Activated naive CD8-positive, alpha-beta T cell treated with anti-CD3 and anti-CD28 coated beads for 36 hours (primary cell): ENCODE measurements around the gene USP21. TPM values are rescaled to one million over a fixed set of nuclear protein-coding genes. Genes with fewer than 3 reads are reported as not detected.
"Not testable (repeated sequence)": the region's sequence is repeated elsewhere in the genome, so short reads cannot be mapped to it uniquely, and the experiment has no call there.

Experiments used
- DNase-seq: peaks from one replicate; pipeline ENCODE4 v3.0.0; 2021
- H3K27ac Mint-ChIP-seq: one replicate; pipeline ENCODE4 v1.8.0; 2022; ENCODE audit warnings: mild to moderate bottlenecking, moderate library complexity, mixed read lengths
- H3K27me3 Mint-ChIP-seq: one replicate; pipeline ENCODE4 v1.8.0; 2022; ENCODE audit warnings: mild to moderate bottlenecking, mixed read lengths
- H3K36me3 Mint-ChIP-seq: one replicate; pipeline ENCODE4 v1.8.0; 2021; ENCODE audit warnings: mild to moderate bottlenecking, mixed read lengths
- H3K4me1 Mint-ChIP-seq: one replicate; pipeline ENCODE4 v1.8.0; 2021; ENCODE audit warnings: mixed read lengths
- H3K4me3 Mint-ChIP-seq: one replicate; pipeline ENCODE4 v1.8.0; 2022; ENCODE audit warnings: mild to moderate bottlenecking, moderate library complexity, mixed read lengths
- H3K9me3 Mint-ChIP-seq: one replicate; pipeline ENCODE4 v1.8.0; 2022; ENCODE audit warnings: mixed read lengths
- total RNA-seq, 2 experiments: library from RNA; stranded (reverse); gene quantifications; one replicate each; pipeline ENCODE4 v1.2.3, GENCODE V29; 2021

The USP21 gene
- 10 to 100 TPM; 24.2 to 25.4 TPM for total RNA-seq

DNA sequence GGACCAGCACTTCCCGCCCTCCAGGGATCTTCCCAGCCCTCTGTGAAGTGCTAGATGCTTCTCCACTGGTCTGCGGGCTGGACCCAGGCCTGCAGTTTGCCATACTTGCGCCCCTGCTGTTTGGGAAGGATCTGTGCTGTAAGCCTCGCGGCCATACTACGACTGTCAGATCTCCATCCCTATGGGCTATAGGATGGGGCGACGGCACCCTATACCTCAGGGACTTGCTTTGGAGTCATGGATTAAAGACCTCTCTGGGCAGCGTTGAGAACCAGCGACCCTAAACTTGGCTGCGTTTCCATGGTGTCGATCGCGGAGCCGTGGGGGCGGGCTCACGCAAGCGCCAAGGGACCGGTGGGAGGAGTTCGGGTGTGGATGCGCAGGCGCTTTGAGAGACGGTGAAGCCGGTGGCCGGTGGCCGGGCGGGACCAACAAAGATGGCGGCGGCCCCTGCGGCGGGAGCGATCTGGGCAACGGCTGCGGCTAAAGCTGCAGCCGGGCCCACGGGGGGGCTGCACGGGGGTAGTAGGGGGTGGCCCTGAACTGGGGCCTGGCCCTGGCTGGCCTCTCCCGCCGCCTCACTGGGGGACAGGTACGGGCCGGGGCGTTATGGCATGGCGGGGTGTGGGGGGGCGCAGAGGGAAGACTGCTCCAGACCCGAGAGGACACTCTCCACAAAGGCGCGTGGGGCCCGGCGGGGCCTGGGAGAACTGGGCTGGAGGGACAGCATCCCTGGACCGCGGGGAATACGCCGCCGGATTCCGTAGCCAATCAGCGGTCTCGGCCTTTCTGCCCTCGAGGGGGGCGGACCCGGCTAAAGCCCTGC, at the start of gene USP21:
USP21 (plus strand) TSS at position 414 of the 826 bp plus-strand sequence. CDS start 1,141 bp downstream, outside the sequence.
- DNase-seq: peak; percentile 92
- peaks cover 40% of the 10 kb centered on the region for H3K4me1 Mint-ChIP-seq
- H3K9me3 Mint-ChIP-seq: no peaks in the 10 kb centered on the region
- peak within 1 kb of the TSS; percentile 86 for H3K27ac Mint-ChIP-seq
- no peaks in the 10 kb centered on the region for H3K27me3 Mint-ChIP-seq
- H3K4me3 Mint-ChIP-seq: peak within 1 kb of the TSS; percentile 84
- peaks cover 18% of the 10 kb centered on the region for H3K36me3 Mint-ChIP-seq

DNA sequence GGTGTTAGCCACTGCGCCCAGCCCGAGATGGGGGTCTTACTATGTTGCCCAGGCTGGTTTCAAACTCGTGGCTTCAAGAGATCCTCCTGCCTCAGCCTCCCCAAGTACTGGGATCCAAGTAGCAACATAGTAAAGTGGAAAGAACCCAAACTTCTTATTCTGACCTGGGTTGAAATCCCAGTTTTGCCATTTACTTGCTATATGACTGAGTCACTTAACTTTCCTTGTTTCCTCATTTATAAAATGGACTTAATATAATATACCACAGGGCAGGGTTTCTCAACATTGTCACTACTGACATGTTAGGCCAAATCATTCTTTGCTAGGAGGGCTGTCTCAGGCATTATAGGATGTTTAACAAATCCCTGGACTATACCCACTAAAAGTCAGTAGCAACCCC, 48.2 kb upstream of the USP21 start:
- Mint-ChIP-seq H3K4me3 (no peak overlapping the region), H3K27me3 (no peaks in the 10 kb centered on the region), H3K9me3 (peaks cover 1% of the 10 kb centered on the region), H3K36me3 (peaks cover 42% of the 10 kb centered on the region), H3K27ac (no peak overlapping the region), H3K4me1 (peaks cover 45% of the 10 kb centered on the region)
- DNase-seq: no peak

- no peak overlapping the region for H3K4me3 Mint-ChIP-seq
- H3K27ac Mint-ChIP-seq: no peak overlapping the region
Observed at GRCh38 chr1:161111527-161111926, 47.8 kb upstream of the USP21 start.

DNA sequence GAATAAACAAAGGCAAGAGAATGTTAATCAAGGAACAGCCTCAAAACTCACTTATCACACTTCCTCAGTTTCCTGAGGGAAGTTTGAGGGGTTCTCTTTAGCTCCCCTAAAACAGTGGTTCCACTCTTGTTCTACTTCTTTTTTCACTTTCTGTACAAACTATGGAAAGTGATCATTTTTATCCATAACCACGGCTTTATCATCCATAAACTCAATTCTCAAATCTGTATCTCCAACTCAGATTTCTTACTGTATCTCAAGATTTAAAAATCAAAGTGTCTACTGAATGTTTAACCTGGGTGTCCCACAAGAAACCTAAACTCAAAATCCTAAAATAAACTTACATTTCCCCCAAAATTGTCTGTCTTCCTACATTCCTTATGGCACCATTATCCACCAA, 45.4 kb upstream of the USP21 start:
- Mint-ChIP-seq H3K4me1 (peaks cover 54% of the 10 kb centered on the region), H3K36me3 (peaks cover 45% of the 10 kb centered on the region), H3K27me3 (no peaks in the 10 kb centered on the region), H3K9me3 (no peaks in the 10 kb centered on the region), H3K4me3 (no peak overlapping the region), H3K27ac (peak overlapping the region; percentile 54)
- no peak for DNase-seq

More at GRCh38 chr1:161111527-161111926, 47.8 kb upstream of the USP21 start:
- DNase-seq: no peak
- no peaks in the 10 kb centered on the region for H3K9me3 Mint-ChIP-seq
- peaks cover 42% of the 10 kb centered on the region for H3K36me3 Mint-ChIP-seq
- H3K27me3 Mint-ChIP-seq: no peaks in the 10 kb centered on the region
- peaks cover 47% of the 10 kb centered on the region for H3K4me1 Mint-ChIP-seq

DNA sequence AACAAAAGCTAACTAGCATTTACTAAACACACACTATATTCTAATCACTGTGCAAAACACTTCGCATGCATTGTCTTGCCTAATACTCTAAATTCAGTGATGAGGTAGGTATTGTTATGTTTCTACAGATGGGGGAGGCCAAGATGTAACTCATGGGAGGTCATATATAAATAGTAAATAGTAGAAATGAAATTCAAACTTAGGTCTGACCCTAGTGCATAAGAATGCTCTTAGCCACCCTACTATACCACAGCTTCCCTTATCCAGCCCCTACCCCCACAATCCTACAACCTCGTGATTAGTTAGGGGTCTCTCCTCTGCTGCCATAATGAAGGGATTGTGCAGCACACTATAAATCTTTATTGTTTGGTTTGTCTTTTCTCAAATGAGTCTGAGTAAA, 44.7 kb upstream of the USP21 start:
- no peak for DNase-seq
- peak overlapping the region; percentile 11 for H3K4me3 Mint-ChIP-seq
- H3K36me3 Mint-ChIP-seq: peaks cover 47% of the 10 kb centered on the region
- H3K27me3 Mint-ChIP-seq: no peaks in the 10 kb centered on the region
- H3K9me3 Mint-ChIP-seq: no peaks in the 10 kb centered on the region
- H3K27ac Mint-ChIP-seq: peak overlapping the region; percentile 90
- H3K4me1 Mint-ChIP-seq: peaks cover 60% of the 10 kb centered on the region

DNA sequence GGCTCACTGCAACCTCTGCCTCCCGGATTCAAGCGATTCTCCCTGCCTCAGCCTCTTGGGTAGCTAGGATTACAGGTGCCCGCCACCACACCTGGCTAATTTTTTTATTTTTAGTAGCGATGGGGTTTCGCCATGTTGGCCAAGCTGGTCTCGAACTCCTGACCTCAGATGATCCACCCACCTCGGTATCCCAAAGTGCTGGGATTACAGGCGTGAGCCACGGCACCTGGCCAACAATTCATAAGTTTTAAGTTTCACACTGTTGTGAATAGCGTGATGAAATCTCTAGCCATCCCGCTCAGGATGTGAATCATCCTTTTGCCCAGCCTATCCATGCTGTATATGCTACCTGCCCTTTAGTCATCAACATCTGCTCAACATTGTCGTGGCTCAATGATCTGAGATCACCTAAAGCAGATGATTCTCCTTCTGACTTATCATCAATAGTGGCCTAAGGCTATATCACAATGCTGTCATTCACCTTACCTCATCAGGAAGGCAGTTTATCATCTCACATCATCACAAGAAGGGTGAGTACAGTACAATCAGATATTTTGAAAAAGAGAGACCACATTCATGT, 44.1 kb upstream of the USP21 start:
- Mint-ChIP-seq H3K36me3 (peaks cover 52% of the 10 kb centered on the region), H3K4me3 (peak overlapping the region; percentile 93), H3K27ac (peak overlapping the region; percentile 90), H3K9me3 (no peaks in the 10 kb centered on the region), H3K27me3 (no peaks in the 10 kb centered on the region), H3K4me1 (peaks cover 67% of the 10 kb centered on the region)
- peak; percentile 47 for DNase-seq

DNA sequence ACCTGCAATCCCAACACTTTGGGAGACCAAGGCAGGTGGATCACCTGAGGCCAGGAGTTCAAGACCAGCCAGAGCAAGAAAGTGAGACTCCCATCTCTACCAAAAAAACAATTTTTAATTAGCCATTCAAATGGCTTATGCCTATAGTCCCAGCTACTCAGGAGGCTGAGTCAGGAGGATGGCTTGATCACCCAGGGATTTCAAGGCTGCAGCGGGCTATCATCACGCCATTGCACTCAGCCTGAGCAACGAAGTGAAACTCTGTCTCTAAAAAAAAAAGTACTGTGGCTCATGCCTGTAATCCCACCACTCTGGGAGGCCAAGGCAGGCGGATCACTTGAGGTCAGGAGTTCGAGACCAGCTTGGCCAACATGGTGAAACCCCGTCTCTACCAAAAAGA, 43.3 kb upstream of the USP21 start:
- not testable (repeated sequence) for H3K27me3 Mint-ChIP-seq, H3K9me3 Mint-ChIP-seq, DNase-seq
- H3K4me3 Mint-ChIP-seq: peak overlapping the region; percentile 93
- H3K4me1 Mint-ChIP-seq: peaks cover 72% of the 10 kb centered on the region
- H3K36me3 Mint-ChIP-seq: peaks cover 56% of the 10 kb centered on the region
- H3K27ac Mint-ChIP-seq: peak overlapping the region; percentile 90

DNA sequence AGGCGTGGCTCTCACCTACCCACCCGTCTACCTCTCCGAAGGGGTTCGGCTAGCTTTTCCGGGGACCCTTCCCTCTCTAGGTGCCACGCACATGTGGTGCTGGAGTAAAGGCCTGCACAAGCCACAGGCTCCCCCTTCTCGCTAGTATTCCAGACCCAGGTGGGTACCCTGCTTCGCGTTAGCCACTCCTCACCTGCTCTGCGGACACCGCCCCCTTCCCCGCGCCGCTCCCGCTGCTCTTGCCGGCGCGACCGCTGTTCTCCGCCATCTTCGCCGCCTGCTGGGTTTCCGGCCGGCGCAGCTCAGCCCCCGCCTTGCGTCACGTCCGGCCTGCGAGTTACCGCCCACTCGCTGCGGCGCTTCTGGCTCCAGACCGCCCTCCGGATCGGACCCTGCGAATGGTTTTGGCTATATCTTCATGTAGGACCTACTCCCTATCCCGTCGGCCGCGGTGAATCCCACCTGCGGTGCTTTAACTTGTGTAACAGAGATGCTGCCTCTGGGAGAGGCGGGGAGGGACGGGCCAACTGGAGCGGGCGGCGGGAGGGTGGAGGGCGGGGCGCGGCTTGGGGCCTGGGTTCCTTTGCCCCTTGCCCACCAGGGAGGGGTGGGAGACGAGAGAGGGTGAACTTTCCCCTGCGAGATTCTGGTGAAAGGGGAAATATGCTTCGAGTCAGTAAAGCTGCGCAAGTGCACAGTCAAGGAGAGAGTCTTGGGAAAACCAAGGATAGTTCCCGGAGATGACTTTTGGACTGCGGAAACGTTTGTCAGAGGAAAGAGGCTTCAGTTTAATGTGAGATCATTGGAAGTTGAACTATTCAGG, 41.3 kb upstream of the USP21 start, which contains the start of the genes NIT1 and PFDN2:
NIT1 (plus strand) TSS at position 347 of the 823 bp plus-strand sequence; CDS start at position 419, 72 bp downstream.
PFDN2 (minus strand) TSS at position 279 of the 823 bp plus-strand sequence; CDS start at position 268, 11 bp downstream.
- Mint-ChIP-seq H3K27me3 (no peaks in the 10 kb centered on the region), H3K4me3 (peak within 1 kb of the TSS; percentile 93), H3K36me3 (peaks cover 61% of the 10 kb centered on the region), H3K9me3 (no peaks in the 10 kb centered on the region), H3K4me1 (peaks cover 72% of the 10 kb centered on the region), H3K27ac (peak within 1 kb of the TSS; percentile 90)
- peak; percentile 92 for DNase-seq

- Mint-ChIP-seq H3K4me1 (peaks cover 59% of the 10 kb centered on the region), H3K27me3 (no peaks in the 10 kb centered on the region), H3K9me3 (no peaks in the 10 kb centered on the region), H3K4me3 (peak overlapping the region; percentile 93), H3K36me3 (peaks cover 57% of the 10 kb centered on the region), H3K27ac (peak overlapping the region; percentile 90)
- DNase-seq: peak; percentile 74
Observed at GRCh38 chr1:161119092-161119903, 40.0 kb upstream of the USP21 start.

GRCh38 chr1:161121042-161121650, 38.2 kb upstream of the USP21 start:
- peaks cover 47% of the 10 kb centered on the region for H3K4me1 Mint-ChIP-seq

DNA sequence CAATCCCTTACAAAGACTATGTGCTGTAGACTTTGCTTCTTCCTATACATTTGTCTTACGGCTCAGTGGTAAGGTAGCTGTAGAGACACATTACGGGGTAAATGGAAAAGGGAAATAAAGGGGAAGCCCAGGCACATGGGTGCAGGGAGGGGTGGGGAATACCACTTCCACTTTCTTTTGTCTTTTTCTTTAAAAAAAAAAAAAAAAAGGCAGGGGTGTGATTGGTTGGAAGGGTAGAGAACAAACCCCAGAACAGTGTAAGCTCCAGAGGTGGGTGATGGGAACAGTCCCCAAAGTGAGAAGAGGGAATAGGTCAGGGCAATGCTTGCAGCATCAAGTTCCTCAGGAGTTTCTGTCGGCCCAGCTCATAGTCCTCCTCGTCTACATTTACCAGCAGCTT, 37.5 kb upstream of the USP21 start:
- peak overlapping the region; percentile 85 for H3K27ac Mint-ChIP-seq
- H3K4me3 Mint-ChIP-seq: no peak overlapping the region
- peaks cover 45% of the 10 kb centered on the region for H3K36me3 Mint-ChIP-seq
- H3K9me3 Mint-ChIP-seq: no peaks in the 10 kb centered on the region
- no peaks in the 10 kb centered on the region for H3K27me3 Mint-ChIP-seq
- H3K4me1 Mint-ChIP-seq: peaks cover 44% of the 10 kb centered on the region
- DNase-seq: no peak

More at GRCh38 chr1:161121042-161121650, 38.2 kb upstream of the USP21 start:
- H3K9me3 Mint-ChIP-seq: no peaks in the 10 kb centered on the region
- H3K4me3 Mint-ChIP-seq: peak overlapping the region; percentile 37
- H3K27me3 Mint-ChIP-seq: no peaks in the 10 kb centered on the region
- no peak for DNase-seq
- H3K36me3 Mint-ChIP-seq: peaks cover 47% of the 10 kb centered on the region
- peak overlapping the region; percentile 85 for H3K27ac Mint-ChIP-seq

DNA sequence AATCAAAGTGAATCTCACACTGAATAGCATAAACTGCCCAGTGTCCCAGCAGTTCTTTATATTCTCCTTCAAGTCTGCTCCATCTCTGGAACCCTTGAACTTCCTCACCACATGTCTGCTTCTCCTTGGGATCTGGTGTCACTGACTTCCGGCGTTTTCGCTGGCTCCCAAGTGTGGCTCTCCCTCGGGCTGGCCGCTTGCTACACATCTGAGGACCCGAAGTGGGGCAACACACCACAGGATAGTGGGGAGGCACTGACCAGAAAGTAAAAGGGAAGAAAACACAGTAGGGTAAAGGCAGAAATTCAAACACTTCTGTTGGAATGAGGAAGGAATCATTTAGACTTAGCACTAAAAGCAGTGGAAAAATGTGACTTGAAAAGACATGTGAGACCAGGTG, 36.3 kb upstream of the USP21 start:
- peak overlapping the region; percentile 7 for H3K27ac Mint-ChIP-seq

DNA sequence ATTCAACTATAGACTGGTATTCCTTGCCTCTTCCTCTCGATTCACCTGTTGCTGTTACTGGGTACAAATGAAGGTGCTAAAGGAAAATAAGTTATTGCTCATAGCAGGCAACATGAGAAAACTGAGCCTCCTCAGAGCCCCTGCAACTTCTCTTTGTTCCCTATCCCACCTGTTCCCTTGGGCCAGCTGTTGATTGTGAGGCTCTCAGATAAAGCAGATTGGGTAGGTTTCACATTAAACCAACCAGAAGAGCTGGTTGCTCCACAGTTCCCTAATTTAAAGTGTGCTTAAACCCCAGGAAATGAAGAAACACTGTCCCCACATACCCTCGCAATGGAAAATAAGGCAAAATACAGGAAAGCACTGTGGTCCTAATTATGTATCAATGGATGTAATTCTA, 31.7 kb upstream of the USP21 start:
- peak overlapping the region; percentile 7 for H3K27ac Mint-ChIP-seq

More for the DNA sequence above, 36.3 kb upstream of the USP21 start:
- Mint-ChIP-seq H3K9me3 (no peaks in the 10 kb centered on the region), H3K4me3 (no peak overlapping the region), H3K27me3 (no peaks in the 10 kb centered on the region), H3K36me3 (peaks cover 51% of the 10 kb centered on the region), H3K4me1 (peaks cover 51% of the 10 kb centered on the region)
- DNase-seq: no peak

More for the DNA sequence above, 31.7 kb upstream of the USP21 start:
- H3K27me3 Mint-ChIP-seq: no peaks in the 10 kb centered on the region
- DNase-seq: no peak
- peaks cover 55% of the 10 kb centered on the region for H3K4me1 Mint-ChIP-seq
- H3K36me3 Mint-ChIP-seq: peaks cover 54% of the 10 kb centered on the region
- H3K9me3 Mint-ChIP-seq: no peaks in the 10 kb centered on the region
- no peak overlapping the region for H3K4me3 Mint-ChIP-seq
